Measurements from ENCODE around the gene LGALS1.
"Not testable (repeated sequence)": the region's sequence is repeated elsewhere in the genome, so short reads cannot be mapped to it uniquely, and the experiment has no call there.

- not testable (repeated sequence) for TF ChIP-seq POLR2A (IDR thresholded peaks at IDR 0.05; ENCODE audit: low read length); GATA1 (IDR thresholded peaks at IDR 0.05; ENCODE audit: low read depth, low read length)
These were observed 42.4 kb downstream of the LGALS1 start for GRCh38 chr22:37717746-37718305.
